GM19238 (cell line): ENCODE data around the gene COX18.

ENCODE experiments used
- DNase-seq: peaks from one replicate; pipeline ENCODE4 v3.0.0; 2011; ENCODE audit warnings: low spot score; ENCODE audit not compliant: insufficient read length

Gene COX18

GRCh38 chr4:73053974-73054480 lies 15.5 kb downstream of the COX18 start:
- no peak for DNase-seq

- no peak for DNase-seq
Measured at GRCh38 chr4:73053076-73053475, 16.4 kb downstream of the COX18 start.

DNA sequence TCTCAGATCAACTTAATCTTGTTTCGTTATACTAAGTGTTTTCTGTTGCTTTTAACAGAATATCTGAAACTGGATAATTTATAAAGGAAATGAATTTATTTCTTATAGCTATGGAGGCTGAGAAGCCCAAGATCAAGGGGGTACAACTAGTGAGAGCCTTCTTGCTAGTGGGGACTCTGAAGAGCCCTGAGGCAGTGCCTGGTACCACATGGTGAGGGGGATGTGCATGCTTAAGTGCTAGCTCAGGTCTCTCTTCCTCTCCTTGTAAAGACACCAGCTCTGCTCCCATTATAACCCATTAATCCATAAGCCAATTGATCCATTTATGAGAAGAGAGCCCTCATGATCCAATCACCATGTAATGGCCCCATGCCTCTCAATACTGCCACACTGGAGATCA lies 17.9 kb downstream of the COX18 start:
- DNase-seq, result no peak

DNA sequence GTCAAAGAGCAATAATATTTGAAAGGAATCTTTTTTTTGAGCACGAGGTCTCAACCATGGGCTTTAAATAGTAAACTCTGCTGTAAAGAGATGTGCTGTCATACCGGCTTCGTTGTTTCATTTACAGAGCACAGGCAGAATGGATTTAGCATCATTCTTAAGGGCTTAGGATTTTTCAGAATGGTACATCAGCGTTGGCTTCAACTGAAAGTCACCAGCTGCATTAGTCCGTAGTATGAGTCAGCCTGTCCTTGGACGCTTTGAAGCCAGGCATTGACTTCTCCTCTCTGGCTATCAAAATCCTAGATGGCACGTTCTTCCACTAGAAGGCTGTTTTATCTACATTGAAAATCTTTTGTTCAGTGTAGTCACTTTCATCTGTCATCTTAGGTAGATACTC lies 23.6 kb downstream of the COX18 start:
- DNase-seq, result no peak

GRCh38 chr4:73037057-73037456 lies 32.5 kb downstream of the COX18 start:
- DNase-seq, result no peak

DNA sequence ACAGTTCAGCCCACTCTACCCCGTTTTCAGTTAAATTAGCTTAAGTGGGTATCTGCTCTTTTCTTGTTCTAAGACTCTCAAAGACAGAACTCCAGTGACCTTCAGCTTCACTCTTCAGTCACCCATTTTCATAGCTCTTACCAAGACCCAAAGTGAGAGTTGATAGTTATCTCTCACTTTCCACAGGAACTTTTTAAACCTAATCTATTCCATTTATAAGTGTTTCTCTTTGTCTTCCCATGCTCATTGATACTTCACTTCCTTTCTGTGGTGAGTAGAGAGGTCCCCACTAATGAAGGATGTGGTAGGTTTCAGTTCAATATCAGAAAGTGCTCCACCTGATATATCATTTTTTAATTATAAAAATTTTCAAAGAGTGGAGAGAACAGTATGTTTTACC lies 33.4 kb downstream of the COX18 start:
- no peak for DNase-seq

DNA sequence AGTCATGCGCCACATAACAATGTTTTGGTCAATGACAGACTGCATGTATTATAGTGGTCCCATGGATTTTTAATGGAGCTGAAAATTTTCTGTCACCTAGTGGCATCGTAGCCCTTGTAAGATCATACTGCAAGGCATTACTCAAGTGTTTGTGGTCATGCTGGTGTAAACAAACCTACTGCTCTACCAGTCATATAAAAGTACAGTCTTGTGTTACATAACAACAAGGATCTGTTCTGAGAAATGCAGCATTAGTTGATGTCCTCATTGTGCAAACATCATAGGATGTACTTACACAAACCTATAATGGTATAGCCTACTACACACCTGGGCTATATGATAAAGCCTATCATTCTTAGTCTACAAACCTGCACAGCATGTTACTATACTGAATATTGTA lies 34.6 kb downstream of the COX18 start:
- no peak for DNase-seq

DNA sequence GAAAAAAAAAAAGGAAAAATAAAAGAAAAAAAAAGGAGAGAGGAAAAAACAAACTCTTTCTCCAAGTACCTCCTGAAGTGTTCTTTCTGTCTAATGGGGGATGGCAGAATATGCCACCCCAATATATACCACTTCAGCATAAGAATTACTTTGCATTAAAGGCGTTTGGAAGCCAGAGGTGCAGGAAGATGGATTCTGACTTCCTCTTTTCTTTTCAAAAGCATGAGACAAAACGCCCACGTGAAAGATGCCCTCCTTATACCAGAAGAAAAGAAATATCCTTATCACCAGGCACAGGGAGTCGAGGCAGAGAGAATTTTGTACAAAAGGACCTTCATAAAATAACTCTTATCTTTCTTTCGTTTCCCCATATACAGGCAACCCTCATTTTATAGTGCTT lies 40.9 kb downstream of the COX18 start:
- no peak for DNase-seq

DNA sequence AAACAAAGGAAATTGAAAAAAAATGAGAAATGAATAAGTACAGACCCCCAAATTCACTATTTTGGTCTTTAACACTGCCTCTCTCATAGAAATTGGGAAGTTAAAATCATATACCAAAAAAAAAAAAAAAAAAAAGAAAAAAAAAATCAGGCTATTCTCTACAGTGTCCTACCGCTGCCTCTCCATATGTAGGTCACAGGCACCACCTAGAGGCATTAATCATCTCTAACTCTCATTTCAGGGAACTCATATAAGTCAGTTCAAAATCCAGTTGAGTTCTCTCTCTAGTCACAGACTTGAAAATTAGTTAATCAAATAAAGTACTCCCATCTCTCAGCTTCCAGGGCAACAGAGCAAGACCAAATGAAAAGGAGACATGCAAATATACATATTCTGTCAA lies 47.9 kb downstream of the COX18 start:
- no peak for DNase-seq

- no peak for DNase-seq
Measured at GRCh38 chr4:73019462-73020047, 50.0 kb downstream of the COX18 start.

DNA sequence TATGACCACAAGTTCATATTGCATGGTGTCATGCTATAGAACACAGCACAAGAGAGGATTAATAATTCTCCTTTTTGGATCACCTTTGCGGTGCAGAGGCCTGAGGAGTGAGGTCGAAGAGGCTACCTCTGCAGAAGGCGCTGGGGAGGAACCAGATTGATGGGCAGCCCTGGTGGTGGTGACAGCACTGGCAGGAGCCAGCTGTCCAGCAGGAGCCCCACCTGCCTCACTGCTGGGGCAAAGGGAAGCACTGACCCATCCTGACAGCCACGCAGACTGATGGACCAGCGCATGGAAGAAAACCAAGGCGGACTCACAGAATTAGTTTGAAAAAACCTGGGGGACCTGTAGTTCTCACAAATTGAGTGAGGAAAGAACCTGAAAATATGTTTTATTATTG lies 50.9 kb downstream of the COX18 start:
- no peak for DNase-seq

GRCh38 chr4:73013310-73013709 lies 56.2 kb downstream of the COX18 start:
- DNase-seq, result no peak

- no peak for DNase-seq
Measured at GRCh38 chr4:73012673-73013072, 56.8 kb downstream of the COX18 start.

DNA sequence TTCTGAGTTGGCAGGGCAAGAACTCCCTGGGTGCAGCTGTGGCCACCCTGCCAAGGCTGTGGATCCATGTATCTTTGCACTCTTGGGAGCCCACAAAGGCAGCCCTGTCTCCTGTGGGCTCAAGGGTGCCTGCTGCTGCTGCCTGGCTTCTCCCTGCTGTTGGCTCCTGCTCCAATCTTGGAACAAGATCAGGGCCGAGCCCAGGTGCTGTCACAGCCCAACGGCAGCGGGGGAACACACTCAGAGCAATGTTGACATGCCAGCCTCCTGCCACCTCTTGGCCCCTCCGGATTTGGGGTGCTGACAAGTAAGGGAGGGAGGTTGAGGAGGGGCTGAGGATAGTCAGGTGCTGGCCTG lies 57.9 kb downstream of the COX18 start:
- DNase-seq, result no peak

- no peak for DNase-seq
Measured at GRCh38 chr4:73010789-73011628, 58.5 kb downstream of the COX18 start.

- DNase-seq, result no peak
Measured at GRCh38 chr4:73007526-73008100, 61.9 kb downstream of the COX18 start.

DNA sequence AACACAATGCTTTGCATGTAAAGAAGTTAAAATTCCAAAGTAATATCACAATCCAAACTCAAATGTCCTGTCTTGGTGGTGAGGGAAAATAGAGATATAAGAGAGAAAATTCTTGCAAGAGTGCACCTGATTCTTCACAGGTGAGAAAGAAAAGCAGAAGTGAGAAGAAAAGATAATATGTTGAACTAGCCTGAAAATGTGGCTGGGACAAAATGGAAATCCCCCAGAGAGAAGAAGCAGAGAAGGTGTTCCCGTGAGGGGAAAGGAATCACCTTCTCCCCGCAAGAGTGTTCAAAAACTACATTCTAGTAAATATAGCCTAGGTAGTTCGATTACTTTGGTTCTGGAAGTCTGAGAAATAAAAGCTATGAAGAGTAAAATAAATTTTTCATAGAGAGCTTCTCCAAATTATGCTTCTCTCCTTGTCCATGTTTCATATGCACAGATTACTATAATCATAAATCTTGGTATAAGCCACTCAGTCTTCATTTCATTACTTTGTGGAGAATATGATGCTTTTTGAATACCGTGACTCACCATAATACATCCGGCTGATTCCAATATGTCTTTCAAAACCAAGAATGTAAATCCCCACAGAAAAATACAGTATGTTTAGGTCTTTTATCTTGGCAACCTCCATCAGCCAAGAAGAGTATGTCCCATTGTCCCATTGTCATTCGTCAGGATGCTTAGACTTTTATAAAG lies 63.1 kb downstream of the COX18 start:
- DNase-seq, result no peak

- no peak for DNase-seq
Measured at GRCh38 chr4:73005514-73005913, 64.0 kb downstream of the COX18 start.
